NCI-H1105 treated with DMSO at 0.1 percent for 48 hours (cell line): ENCODE data around the gene CACNA2D4.

ENCODE experiments used
- DNase-seq: peaks from one replicate; lab custom pipeline; 2025; lab: John Stamatoyannopoulos, UW

The CACNA2D4 gene

GRCh38 chr12:1799882-1800400, 118.5 kb downstream of the CACNA2D4 start:
- no peak for DNase-seq

DNA sequence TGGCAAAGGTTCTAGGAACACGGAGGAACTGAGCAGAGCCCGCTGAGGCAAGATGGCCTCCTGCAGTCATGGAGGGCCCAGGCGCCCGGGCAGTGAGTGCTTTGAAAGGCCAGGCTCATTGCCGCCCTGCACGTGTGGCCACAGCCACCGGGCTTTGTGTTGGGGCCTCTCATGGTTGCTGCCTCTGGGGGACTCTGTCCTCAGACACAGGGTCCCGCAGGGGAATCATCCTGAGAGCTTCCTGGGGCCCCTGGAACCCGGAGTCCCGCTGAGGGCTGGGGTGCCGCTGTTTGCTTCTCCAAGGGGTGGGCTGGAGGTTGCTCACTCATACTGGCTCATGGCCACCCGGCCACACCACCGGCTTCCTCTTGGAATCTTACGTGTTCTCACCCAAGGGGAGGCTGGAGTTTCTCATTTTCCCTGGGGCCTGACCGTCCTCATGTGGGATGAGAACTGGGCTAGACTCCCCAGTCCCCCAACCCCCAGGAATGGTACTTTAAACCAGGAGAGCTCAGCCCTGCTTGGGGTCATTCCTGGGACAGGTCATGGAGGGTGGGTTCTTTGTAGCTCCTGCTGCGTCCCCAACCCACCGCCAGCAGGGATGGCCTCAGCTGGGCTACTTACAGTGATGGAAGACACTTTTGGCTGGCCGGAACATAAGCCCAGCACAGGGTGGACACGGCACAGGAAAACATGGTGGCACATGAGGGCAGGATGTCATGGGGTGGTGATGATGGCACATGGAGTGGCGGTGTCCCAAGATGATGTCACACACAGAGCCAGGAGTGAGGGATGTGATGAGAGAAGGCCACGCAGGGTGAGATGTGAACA, 119.2 kb downstream of the CACNA2D4 start:
- no peak for DNase-seq

- no peak for DNase-seq
Measured at GRCh38 chr12:1798641-1799020, 119.8 kb downstream of the CACNA2D4 start.

DNA sequence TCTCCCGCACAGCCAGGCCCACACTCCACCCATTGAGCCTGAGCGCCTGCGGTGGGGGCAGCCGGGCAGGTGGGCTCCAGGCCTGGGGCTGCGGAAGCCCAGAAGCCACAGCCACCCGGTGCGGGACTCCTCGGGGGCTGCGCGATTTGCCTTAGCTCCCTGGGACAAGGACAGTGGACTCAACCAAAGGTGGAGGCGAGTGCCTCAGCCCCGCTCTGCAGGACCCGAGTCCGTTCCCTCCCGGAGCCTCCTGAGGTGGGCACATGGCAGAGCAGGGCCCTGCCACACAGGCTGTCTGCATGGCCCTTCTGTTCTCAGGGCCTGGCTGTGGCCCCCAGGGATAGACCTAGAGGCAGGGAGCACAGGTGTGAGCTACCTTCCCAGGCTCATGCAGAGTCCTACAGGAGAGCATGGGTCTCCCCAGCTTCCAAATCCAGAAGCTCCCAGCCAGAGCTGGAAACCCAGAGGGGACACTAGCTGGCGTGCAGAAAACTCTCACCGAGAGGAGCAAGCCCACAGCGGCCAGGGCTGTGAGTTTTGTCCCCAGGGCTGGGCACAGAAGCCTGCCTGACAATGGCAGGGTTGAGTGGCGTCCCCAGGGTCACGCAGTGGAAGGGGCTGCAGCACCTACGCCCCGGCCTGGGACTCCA, 120.3 kb downstream of the CACNA2D4 start:
- no peak for DNase-seq

- no peak for DNase-seq
Measured at GRCh38 chr12:1797011-1797901, 121.2 kb downstream of the CACNA2D4 start.

DNA sequence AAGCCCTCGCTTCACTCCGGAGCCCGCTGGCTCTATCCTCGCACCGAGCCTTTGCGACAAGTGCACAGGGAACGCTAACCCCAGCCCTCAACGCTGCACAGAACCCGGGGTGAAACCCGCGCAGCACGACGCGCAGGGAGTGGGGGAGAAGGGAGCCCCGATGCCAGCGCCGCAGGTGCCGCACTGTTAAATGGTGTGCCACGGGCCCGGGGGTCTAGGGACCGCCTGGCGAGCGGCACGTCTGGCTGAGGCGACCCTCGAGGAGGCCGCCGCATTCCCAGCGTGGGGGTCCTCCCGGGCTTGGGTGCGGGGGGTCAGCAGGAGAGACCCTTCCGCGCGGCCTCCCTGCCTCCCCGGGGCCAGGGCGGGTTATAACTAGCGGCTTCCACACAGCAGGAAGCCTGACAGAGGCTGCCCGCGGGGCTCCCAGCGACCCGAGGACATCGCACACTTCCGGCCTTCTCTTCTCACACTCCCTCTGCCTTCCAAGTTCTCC, 121.9 kb downstream of the CACNA2D4 start:
- DNase-seq, result no peak

GRCh38 chr12:1795785-1796514, 122.5 kb downstream of the CACNA2D4 start:
- DNase-seq, result peak; percentile 63

GRCh38 chr12:1795221-1795784, 123.1 kb downstream of the CACNA2D4 start:
- DNase-seq, result no peak

- no peak for DNase-seq
Measured at GRCh38 chr12:1794440-1795090, 123.9 kb downstream of the CACNA2D4 start.

DNA sequence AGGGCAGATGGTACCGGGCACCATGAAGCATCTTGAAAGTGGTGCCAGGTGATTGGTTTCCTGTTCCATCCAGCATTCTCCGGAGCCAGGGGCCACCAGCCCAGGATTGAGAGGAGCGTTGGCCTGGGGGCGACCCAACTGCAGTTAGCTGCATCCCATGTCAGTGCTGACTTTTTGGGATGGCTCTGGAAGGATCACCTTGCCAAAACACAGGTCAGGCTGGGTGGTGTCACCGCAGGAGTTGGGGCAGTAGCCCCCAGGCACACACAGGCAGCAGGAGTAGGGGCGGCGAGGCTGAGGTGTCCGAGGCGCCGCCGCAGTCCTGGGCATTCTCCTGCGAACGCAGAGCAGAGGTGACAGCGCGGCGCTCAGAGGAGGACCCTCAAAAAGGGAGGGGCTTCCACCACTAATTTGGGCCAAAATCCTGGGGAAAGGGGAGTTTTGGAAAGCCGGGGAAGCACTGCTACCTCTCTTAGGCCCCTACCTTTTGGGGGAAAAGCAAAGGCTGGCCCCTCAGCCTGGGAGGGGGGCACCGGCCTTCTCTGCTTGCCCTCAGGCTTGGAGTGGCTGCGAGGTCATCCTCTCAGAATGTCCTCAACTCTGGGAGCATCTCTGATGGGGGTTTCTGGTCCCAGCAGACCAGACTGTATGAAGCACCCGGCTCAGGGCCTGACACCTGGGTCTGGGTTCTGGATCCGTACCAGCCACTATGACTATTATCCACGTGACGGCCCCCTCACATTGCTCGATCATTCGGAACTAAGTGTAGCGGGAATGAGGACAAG, 124.8 kb downstream of the CACNA2D4 start:
- no peak for DNase-seq

DNA sequence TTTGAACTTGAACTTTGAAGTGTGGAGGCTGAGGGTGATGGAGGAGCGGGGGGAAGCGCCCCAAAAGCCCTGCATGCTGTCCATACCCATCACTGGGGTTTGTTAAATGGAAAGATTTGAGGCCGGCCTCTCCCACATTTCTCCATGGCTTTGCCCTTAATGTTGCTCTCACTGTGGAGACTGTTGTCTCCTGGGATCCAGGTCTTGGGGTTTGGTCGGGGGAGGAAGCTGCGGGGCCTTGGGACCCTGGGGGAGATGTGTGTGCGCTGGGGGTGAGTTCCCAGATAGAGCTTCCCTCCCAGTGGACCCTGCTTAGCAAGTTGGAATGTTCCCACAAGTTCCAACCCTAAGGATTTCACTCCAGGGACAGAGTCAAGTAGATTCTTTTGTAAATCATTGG, 126.0 kb downstream of the CACNA2D4 start:
- DNase-seq, result no peak

GRCh38 chr12:1791104-1791841, 127.2 kb downstream of the CACNA2D4 start:
- DNase-seq, result peak; percentile 72

DNA sequence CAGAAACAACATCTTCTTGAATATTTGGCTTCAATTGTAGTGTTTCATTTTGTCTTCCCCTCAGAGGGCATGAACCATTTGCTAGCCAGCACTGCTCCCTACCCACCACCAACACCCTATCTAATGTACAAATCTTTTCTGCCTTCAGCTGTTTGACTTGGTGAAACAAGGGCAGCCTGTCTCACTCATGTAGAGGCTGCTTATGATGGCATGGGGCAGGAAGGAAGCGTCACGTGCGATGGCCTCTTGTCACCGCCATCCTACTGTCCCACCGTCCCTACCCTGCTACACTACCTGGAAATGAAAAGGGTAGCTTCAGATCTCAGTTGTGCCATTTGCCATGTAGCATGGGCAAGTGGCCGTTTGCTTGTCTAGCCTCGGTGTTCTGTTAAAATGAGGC, 128.0 kb downstream of the CACNA2D4 start:
- no peak for DNase-seq

DNA sequence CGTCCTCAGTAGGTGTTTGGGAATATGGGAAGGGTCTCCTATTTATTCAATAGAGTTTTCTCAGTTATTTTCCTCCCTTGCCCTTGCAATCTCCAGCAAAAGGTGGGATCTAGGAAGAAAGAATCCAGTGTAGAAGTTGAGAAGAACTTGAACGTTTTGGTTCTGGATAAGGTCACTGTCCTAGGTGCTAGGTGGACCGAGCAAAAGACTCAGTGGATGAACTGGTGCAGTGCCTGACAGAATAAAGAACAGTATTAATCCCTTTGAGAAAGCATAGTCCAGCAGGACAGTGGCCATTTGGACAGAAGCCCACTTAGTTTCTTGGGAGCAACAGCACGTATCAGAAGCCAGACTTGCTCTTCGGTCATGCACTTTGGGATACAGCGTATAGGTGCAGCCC, 130.7 kb downstream of the CACNA2D4 start:
- no peak for DNase-seq

DNA sequence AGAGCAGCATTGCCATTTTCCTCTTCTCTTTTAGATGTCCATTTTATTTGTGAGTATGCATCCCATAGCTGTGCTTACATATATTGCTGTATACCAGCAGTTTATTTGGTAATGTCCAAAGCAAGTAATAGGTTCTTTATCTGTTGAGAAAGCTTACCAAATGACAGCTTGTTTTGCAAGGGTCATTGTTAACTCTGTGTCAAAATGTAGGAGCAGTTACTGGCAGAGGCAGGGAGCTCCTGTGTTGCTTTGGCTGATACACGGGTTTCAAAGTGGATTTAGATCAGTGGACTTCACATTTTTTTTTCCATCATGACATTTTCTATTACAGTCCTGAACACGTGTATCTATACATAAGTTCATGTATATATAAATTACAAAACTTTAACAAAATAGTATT, 136.2 kb downstream of the CACNA2D4 start:
- DNase-seq, result no peak

DNA sequence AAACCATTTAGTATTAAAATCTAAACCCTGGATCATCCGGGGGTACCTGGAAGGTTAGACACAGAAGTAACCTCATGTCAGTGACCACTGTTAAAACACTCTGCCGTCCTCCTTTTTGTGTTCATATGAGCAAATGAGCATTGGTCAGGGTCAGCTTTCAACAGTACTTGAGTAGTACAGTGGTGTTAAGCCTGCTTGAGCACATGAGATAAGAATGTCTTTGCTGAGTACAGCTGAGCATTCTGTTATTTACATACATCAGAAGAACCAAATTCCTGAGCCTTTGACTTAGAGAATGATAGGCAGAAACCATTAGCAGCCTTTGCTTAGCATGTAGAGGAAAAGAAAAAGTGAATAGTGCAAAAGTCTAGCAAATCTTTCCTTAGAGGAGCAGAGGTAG, 136.7 kb downstream of the CACNA2D4 start:
- no peak for DNase-seq

DNA sequence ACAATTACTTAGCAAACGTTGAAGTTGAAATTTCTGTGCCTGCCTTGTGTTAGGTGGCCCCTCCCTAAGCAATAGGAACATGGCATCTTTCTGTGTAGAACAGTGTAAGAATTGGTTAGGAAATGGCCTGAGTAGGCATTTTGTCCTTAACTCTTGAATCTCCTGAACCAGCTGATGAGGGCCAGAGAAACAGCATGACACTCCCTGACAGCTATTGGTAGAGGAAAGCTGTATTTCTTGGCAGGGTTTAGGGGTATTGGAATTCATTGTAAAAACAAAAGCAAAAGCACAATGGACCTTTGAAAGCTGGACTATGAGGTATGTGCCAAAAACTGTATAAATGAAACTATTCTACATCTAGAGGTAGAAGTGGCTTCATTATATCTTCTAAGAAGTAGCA, 138.7 kb downstream of the CACNA2D4 start:
- no peak for DNase-seq

DNA sequence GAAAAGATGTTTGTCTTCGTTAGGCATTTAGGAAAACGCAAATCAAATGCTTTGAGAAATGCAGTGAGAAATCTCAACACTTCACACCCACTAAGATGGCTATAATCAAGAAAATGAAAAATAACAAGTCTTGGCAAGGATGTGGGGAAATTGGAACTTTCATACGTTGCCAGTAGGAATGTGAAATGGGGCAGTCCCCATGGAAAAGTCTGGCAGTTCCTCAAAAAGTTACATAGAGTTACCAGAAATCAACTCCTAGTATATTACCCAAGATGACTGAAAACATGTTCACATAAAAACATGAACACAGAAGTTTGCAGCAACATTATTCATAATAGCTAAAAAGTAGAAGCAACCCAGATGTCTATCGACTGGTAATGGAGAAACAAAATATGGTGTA, 139.5 kb downstream of the CACNA2D4 start:
- DNase-seq, result no peak

DNA sequence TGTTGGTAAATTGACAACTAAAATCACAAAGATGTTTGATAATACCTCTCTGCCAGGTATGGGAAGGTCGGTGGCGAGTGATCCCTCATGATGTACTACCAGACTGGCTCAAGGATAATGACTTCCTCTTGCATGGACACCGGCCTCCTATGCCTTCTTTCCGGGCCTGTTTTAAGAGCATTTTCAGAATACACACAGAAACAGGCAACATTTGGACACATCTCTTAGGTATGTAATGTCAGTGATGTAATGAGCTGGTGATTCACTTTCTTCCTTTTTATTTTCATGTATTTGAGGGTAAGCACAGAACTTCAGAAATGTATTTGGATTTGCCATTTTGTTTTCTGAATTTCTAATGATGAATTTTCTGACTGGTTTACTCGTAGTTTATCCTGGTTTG, 140.7 kb downstream of the CACNA2D4 start:
- no peak for DNase-seq
